Middle frontal gyrus (tissue), 1 donor: ENCODE data around the gene IRF9.
A peak's percentile ranks its signal among the peaks of the same experiment; 100 is the strongest.

Source experiments
- DNase-seq: peaks from one replicate; pipeline ENCODE4 v3.0.0-alpha.2; 2015; ENCODE audit warnings: low spot score; ENCODE audit errors: extremely low spot score

Gene IRF9

DNA sequence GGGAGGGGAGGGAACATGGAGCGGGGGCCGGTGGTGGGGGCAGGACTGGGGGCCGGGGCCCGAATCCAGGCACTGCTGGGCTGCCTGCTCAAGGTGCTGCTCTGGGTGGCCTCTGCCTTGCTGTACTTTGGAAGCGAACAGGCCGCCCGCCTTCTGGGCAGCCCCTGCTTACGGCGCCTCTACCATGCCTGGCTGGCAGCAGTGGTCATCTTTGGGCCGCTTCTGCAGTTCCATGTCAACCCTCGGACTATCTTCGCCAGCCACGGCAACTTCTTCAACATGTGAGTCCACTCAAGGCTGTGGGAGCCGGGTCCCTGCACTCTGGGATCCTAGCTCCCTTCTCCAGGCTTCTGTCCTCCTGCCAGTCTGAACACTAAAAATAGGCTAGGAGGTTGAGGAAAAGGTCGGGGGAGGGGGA, 29.5 kb upstream of the IRF9 start:
- no peak for DNase-seq

DNA sequence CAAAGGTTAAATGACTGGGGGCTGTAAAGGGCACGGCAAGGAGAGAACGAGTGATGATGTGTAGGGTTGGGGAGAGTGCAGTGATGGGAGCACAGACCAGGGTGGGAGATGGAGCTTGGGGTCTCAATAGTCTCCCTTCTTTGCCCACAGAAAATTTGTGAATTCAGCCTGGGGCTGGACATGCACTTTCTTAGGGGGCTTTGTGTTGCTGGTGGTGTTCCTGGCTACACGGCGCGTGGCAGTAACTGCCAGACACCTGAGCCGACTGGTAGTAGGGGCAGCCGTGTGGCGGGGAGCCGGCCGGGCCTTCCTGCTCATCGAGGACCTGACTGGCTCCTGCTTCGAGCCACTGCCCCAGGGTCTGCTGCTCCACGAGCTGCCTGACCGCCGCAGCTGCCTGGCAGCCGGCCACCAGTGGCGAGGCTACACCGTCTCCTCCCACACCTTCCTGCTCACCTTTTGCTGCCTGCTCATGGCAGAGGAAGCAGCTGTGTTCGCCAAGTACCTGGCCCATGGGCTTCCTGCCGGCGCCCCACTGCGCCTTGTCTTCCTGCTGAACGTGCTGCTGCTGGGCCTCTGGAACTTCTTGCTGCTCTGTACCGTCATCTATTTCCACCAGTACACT, 28.9 kb upstream of the IRF9 start:
- no peak for DNase-seq

DNA sequence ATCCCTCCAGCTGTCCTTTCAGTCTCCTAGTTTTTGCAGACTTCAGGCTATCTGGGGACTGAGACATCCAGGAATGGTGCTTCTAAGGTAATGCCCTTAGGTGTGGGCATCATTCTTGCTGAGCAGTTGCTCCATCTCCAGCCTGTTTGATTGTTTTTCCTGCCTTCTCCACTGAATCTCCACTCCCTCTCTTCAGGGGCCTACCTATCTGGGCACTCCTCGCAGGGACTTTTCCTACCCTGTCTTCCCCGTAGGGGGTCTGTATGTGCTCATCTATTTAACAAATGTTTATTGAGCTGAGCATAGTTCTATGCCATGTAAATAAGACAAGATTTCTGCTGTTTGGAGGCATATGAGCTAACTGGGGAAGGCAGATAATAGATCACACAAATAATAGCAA, 28.1 kb upstream of the IRF9 start:
- no peak for DNase-seq

DNA sequence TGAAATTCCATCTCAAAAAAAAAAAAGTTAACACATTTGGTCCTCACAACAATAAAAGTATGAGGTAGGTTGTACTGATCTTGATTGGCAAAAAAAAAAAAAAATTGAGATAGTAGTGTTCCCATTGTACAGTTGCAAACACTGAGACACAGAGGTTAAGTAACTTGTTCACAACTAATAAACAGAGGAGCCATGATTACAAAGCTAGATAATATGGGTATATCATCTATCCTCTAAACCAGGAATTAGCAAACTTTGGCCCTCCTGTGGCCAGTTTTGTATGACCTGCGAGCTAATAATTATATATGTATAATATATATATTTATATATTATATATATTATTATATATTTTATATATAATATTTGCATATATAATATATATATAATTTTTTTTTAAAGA, 27.3 kb upstream of the IRF9 start:
- no peak for DNase-seq

DNA sequence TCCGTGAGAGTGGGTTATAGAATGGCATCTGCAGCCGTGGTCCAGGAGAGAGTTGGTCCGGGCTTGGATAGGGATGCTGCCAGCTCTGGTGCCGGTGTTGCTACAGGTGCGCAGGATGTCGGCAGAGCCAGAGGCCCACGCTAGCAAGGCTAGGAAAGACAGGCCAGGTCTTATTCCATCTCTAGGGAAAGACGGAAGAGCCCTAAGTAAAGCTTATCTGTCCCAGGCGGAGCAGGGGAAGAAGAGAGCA, 25.6 kb upstream of the IRF9 start:
- DNase-seq = no peak

DNA sequence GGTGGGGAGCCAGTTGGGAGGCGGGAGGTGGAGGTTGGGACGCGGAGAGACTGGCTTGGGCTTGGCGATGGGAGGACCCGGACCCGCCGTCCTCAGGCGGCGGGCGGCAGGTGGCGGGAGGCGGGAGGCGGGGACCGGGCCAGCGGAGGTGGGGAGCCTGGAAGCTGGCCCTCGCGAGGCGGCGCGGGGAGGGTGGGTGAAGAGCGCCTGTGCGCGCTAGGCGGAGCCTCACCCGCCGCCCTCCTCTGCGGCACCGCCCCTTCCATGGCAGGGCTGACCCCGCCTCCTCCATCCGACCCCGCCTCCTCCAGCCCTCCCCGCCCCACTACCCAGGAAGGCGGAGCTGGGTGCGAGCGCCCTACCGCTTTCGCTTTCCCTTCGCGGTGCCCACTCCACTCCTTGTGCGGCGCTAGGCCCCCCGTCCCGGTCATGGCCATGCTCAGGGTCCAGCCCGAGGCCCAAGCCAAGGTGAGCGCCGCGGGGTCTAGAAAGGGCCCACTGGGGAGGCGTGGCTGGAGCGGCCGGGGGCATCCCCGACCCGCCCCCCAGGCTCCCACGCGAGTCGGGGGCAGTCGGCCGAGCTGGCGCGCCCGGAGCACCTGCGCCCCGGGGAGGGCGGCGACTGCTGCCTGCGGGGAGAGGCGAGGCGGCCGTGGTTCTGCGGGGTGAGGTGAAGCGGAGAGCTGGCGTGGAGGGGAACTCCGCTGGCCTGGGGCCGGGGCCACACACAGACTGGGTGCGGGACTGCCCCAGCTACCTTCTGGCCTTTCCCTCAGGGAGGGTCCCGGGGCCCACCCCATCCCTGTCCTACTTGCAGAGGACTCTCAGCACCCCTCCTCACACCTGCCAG, 25.0 kb upstream of the IRF9 start, which contains the start of gene PSME1:
TSS of gene PSME1 (plus strand) at position 361 of the 850 bp plus-strand sequence. CDS start at position 430, 69 bp downstream.
- peak; percentile 78 for DNase-seq

DNA sequence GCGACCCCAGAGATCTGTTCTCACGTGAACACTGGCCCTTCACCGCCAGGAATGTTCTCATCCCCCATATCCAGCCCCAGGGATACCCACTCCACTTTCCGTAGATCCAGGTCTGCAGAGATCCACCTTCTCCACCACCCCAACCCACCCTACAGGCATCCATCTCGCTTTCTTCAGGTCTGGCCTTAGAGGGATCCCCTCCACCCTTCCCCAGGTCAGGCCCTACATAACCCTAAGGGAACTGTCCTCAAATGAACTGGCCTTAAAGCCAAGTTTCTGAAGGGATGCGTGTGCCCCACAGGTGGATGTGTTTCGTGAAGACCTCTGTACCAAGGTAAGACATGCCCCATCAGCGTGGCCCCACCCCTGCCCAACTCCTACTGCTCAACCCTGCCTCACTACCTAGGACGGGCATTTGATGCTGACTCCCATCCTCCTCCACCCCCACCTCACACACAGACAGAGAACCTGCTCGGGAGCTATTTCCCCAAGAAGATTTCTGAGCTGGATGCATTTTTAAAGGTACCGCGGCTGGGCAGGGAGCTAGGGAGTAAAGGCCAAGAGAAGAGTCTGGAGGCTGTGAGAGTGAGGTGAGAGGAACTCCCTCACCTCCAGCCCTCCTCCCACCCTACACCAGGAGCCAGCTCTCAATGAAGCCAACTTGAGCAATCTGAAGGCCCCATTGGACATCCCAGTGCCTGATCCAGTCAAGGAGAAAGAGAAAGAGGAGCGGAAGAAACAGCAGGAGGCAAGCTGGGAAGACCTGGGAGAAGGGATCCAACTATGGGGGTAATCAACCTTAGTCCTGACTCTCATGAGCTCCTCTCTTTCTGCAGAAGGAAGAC, 24.2 kb upstream of the IRF9 start:
- no peak for DNase-seq

DNA sequence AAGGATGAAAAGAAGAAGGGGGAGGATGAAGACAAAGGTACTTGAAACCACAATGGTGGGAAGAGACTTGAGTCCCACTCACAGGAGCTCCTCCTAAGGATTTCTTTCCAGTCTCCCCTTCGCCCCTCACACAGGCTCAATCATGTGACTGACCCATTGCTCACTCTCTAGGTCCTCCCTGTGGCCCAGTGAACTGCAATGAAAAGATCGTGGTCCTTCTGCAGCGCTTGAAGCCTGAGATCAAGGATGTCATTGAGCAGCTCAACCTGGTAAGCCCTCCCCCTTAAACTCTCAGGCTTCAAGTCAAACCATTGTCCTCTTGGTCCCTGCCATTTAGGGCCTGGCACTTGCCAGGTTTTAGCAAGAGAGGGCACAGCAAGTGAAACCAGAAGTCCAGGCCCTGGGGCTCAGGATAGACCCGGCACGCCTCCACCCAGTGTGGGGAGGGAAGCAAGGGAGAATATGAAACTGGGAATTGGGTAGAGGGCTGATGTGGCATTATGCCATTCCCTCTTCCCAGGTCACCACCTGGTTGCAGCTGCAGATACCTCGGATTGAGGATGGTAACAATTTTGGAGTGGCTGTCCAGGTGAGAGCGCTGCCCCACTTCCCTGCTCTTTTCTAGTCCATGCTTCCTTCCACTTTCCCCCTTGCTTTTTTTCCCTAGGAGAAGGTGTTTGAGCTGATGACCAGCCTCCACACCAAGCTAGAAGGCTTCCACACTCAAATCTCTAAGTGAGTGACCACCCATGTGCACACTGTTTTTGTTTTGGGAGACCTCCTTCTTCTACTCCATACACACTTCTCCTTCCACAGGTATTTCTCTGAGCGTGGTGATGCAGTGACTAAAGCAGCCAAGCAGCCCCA, 23.3 kb upstream of the IRF9 start:
- no peak for DNase-seq

DNA sequence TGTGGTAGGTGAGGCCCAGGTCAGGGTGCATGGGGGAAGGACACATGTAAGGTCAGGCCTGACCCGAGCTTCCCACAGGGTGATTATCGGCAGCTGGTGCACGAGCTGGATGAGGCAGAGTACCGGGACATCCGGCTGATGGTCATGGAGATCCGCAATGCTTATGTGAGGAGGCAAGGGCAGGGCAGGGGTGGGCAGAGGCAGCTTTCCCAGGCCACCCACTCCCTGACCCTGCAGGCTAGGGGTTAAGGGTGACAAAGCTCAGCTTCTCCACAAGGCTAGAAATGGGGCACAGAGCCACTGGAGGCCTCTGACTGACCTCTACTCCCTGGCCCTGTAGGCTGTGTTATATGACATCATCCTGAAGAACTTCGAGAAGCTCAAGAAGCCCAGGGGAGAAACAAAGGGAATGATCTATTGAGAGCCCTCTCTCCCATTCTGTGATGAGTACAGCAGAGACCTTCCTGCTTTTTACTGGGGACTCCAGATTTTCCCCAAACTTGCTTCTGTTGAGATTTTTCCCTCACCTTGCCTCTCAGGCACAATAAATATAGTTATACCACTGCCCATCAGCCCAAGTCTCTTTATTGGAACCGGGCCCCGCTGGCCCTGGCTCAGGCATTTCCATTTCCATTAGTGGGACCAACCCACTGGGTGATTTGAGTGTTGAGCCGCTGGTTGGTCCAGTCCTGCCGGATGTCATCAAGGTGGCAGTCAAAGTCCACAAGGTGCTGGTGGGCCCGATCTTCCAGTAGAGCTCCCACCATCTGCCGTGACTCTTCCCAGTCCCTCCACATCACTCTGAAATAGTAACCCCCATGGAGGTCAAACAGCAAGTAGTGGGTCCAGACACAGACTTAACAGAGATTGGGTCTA, 22.4 kb upstream of the IRF9 start:
- no peak for DNase-seq

DNA sequence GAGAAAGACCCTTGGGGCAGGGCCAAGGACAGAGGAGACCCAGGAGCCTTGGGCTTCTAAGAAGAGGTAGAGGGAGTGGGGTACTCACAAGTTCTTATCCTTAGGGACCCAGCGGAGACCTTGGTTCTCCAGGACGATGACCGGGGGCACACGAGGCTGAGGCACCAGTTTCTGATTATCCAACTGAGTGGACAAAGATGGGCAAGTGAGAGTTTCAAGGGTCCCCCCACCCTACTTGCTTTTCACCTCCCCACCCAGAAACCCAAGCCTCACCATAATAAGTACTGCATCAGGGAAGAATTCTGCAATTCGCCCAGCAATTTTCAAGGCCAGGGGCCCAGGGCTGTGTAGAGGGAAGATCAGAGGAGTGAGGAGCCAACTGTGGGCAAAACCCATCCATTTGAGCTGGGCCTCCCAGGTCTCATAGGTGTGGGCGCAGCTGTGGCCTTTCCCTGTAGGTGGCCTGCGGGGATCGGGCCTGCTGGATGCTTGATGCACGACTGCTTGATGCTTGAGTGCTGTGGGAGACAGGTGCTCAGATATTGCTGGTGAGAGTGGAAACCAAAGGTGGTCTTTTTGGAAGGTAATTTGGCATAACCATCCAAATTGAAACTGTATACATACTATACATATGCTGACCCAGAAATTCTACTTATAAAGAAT, 21.7 kb upstream of the IRF9 start:
- DNase-seq = no peak

DNA sequence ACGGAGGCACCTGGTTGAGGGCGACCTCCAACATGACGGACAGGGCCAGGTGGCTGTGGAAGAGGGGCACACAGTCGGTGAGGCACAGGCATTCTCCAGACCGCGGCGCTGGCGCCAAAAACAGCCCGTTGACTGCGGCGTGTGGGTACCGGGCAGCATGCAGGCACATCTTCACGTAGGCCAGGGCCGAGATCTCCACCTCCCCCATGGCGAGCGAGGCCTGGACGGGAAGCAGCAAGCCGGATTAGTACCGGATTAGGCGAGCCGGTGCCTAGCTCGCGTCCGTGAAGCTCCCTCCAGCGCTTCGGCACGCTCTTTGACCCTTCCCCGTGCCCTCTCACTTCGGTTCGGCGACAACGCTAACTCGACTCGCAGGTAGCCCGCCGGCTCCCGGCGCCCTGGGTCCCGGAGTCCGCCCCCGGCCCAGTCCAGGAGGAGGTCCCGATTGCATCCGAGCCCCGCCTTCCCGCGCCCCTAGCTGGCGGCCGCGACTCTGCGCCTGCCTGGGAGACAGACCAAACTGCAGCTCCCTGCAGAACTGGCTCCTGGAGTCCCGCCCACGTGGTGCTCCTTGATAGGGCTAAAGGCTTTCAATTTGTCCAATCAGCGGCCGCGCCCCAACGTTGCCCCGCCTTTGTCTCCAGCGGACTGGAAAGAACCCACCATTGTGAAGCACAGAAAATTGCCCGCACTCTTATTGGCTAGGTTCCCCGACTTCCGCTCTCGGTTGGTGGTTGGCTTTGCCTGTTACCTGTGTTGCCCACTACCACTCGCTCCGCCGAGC, 19.8 kb upstream of the IRF9 start, which contains the start of gene EMC9:
TSS of gene EMC9 (minus strand) at position 495 of the 784 bp plus-strand sequence. CDS start at position 208, 287 bp downstream.
- peak; percentile 100 for DNase-seq

DNA sequence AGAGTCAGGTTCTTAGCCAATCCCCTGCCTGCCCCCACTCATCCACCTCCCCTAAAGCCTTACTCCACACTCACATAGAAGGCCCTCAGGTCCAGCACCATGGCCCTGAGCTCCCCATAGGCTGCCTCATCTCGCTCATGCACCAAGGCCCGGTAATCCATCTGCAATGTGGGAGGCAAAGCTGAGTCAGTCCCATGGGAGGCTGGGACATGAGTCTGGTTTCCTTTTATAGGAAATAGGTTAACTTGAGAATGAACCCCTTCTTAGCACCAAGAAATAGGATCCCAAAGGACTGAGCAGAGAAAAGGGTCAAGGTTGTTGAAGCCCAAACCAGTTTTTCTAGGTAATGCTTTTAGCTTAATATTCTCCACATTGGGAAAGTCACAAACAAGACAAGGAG, 17.6 kb upstream of the IRF9 start:
- DNase-seq = no peak

DNA sequence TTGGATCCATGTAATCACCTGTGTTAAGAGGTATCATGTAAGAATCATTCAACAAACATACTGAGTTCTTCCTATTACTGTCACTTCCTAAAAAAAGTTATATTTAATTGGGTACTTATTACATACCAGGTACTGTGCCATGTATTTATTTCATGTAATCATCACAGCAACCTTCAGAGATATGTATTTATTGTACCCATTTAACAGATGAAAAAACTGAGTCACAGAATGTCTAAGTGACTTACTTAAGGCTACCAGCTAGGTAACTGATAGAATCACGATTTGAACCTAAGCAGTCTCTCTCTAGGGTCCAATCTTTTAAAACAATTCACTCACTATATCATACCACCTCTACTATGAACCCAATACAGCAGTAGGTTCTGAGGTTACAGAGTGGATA, 16.6 kb upstream of the IRF9 start:
- DNase-seq = no peak

DNA sequence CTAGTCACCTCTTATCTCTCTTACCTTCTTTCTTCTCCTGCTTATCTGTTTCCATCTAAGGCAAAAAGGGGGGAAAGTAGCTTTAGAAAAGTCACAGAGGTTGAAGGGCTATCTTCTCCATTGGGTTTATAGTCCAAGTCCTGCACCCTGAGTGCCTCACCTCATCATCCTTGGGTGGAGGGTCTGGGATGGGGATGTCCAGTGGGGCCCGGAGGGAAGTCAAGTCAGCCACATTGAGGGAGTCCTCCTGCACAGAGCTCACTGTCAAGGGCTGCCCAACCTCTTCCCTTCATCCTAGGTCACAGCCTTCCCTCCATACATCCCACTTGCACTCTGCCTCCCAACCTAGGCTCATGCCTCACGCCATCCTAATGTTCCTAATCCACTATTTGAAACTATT, 15.8 kb upstream of the IRF9 start:
- no peak for DNase-seq

DNA sequence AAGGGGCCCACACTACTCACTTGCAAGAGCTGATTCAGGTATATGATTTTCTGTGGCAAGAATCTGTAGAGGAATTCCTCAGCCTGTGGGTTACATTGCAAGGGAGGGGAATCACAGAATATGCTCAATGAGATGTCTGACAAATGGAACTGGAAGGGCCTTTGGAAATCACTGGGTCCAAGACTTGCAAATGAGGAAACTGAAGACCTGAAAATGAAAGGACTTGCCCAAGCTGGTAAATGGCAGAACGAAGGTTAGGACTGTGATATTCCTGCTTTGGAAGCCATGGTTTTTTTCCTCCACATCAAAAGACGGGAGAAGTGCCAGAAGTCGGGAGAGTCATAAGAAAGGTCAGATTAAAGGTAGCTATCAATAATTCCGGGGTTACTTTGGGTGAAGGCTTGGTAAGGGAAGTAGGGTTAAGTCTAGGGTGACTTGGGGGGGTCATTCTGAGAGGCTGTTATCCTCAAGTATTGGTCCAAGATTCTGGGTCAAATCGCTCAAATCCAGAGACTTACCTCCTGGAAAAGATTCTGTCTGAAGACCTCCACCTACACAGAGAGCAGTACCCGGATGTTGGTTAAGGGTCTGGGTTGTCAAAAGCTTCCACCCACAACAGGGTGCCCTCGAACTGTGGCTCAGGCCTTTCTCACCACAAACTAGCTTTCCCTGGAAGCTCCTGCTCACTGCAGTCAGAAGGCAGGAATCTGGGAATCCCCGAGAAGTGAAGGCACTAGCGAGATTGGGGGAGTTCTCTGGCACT, 15.2 kb upstream of the IRF9 start:
- no peak for DNase-seq

DNA sequence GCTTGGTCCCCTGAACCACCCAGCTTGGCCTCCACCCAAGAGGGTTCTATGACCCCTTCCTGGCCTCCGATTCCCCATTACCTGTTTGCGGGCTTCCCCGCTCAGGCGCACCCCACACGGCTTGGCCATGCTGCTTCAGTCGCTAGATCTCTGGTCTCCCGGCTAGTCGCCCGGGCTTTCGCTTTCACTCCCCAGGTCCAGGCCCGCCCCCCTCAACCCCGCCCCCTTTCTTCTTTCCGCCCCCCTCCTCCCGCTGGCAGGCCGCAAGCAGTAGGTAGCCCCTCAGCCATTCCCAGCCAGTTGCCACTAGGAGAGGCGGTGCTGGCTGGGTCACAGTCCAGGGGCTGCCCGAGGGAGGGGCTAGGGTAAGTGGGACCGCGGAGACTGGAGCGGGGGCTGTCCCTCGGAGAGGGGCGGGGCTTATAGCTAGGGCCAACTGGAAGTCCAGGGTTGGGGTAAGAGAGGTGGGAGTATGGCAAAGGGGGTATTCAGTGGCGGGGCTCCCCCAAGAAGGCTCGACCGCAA, 14.6 kb upstream of the IRF9 start, which contains the start of gene PSME2:
TSS of gene PSME2 (minus strand) at position 158 of the 525 bp plus-strand sequence. CDS start at position 129, 29 bp downstream.
- peak; percentile 25 for DNase-seq

DNA sequence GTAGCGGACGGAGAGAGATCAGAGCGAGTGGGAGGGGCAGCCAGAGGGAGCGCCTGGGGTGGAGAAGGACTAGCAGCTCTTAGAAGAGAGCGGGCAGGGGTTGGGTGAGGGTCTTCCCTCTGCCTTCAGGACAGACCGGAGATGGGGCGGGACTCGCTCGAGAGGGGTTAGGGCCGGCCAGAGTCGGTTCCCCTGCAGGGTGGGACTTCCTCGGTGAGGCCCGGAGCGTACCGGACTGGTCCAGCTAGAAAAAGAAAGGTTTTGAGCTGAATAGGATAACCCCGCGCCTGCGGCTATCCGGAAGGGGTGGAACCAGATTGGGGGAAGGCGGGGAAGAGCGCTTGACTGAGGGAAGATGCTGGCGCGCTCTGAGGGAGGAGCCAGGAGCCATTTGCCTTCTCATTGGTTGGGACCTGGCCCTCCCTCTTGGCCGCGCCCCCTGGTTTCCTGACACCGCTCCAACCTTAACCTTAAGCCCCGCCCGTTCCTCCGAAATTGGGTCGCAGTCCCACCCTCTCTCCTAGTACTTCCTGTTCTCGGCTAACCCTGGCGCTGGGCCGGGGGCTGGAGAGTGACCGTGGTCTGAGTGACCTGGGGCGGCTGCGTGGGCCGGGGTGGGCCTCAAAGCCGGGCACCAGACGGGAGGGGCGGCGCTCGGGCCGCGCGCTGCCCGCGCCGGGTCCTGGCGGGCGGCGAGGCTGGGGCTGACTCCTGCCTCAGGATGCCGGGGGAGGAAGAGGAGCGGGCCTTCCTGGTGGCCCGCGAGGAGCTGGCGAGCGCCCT, 13.9 kb upstream of the IRF9 start, which contains the start of gene RNF31:
TSS of gene RNF31 (plus strand) at position 521 of the 783 bp plus-strand sequence. CDS start at position 722, 201 bp downstream.
- DNase-seq = peak; percentile 94
